ENCODE measurements around the gene MICAL2.

DNA sequence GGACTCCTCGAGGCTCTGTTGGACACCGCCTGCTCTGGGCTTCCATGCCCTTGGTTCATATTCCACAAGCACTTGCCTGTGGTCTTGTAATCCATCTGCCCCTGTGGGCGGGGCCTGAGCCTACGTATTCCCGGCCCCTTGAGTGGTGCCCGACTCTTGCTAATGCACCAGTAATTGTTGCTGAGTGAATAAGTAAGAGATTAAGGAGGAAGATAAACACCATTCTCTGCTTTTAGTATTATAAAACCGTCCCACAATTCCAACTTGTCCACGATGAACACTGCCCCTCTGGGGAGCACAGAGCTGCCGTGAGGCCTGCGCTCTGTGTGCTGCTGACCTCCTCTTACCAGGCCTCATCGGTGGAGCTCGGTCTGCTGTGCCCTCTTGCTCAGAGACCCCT lies 50.3 kb downstream of the MICAL2 start:
- no peak for TF ChIP-seq POLR2A (IDR thresholded peaks at IDR 0.05)
- TF ChIP-seq, protein P1, sequence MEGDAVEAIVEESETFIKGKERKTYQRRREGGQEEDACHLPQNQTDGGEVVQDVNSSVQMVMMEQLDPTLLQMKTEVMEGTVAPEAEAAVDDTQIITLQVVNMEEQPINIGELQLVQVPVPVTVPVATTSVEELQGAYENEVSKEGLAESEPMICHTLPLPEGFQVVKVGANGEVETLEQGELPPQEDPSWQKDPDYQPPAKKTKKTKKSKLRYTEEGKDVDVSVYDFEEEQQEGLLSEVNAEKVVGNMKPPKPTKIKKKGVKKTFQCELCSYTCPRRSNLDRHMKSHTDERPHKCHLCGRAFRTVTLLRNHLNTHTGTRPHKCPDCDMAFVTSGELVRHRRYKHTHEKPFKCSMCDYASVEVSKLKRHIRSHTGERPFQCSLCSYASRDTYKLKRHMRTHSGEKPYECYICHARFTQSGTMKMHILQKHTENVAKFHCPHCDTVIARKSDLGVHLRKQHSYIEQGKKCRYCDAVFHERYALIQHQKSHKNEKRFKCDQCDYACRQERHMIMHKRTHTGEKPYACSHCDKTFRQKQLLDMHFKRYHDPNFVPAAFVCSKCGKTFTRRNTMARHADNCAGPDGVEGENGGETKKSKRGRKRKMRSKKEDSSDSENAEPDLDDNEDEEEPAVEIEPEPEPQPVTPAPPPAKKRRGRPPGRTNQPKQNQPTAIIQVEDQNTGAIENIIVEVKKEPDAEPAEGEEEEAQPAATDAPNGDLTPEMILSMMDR (IDR thresholded peaks at IDR 0.05 in 4 of 5, conservative IDR thresholded peaks at IDR 0.05 in 1 of 5): no peak

All from gastrocnemius medialis (tissue), 4 donors.